ENCODE measurements around the gene SASH1.

The SASH1 gene

GRCh38 chr6:148487461-148487860 lies 144.8 kb downstream of the SASH1 start:
- Histone ChIP-seq H3K79me2 (ENCODE audit: low read length) (no peaks in the 10 kb centered on the region), H3K4me3 (ENCODE audit: low read length) (no peak overlapping the region), H3K4me1 (ENCODE audit: low read length) (no peaks in the 10 kb centered on the region), H4K20me1 (ENCODE audit: insufficient read depth, low read length) (no peaks in the 10 kb centered on the region), H3K4me2 (ENCODE audit: low read depth, low read length) (no peak overlapping the region), H3K36me3 (replicated peaks; ENCODE audit: insufficient read depth, low read length) (no peaks in the 10 kb centered on the region), H3F3A (ENCODE audit: insufficient read depth, low read length) (no peaks in the 10 kb centered on the region), H3K9me2 (replicated peaks; ENCODE audit: insufficient read depth, low read length) (no peaks in the 10 kb centered on the region), H2AFZ (ENCODE audit: low read length) (no peak overlapping the region), H3K27me3 (replicated peaks; ENCODE audit: insufficient read depth, low read length) (no peaks in the 10 kb centered on the region), H3K27ac (ENCODE audit: low read length) (no peak overlapping the region), H3K9ac (ENCODE audit: low read length) (no peak overlapping the region), H3K9me3 (replicated peaks; ENCODE audit: insufficient read depth, low read length) (no peaks in the 10 kb centered on the region)
- no peak for DNase-seq
- TF ChIP-seq EZH2phosphoT487 (IDR thresholded peaks at IDR 0.05; ENCODE audit: low read length) (no peak), CTCF (IDR thresholded peaks at IDR 0.05; ENCODE audit: low read length) (no peak), EZH2 (optimal IDR thresholded peaks at IDR 0.05; ENCODE audit: low read depth, low read length) (no peak)

GRCh38 chr6:148491638-148492251 lies 149.1 kb downstream of the SASH1 start:
- H3K79me2 ChIP-seq (ENCODE audit: low read length): no peaks in the 10 kb centered on the region
- no peaks in the 10 kb centered on the region for H3K27me3 ChIP-seq (replicated peaks; ENCODE audit: insufficient read depth, low read length)
- no peaks in the 10 kb centered on the region for H3K9me2 ChIP-seq (replicated peaks; ENCODE audit: insufficient read depth, low read length)
- H3K4me1 ChIP-seq (ENCODE audit: low read length): no peaks in the 10 kb centered on the region
- H3K4me3 ChIP-seq (ENCODE audit: low read length): no peak overlapping the region
- H3F3A ChIP-seq (ENCODE audit: insufficient read depth, low read length): no peaks in the 10 kb centered on the region
- no peak for TF ChIP-seq EZH2 (optimal IDR thresholded peaks at IDR 0.05; ENCODE audit: low read depth, low read length)
- DNase-seq: no peak
- H3K36me3 ChIP-seq (replicated peaks; ENCODE audit: insufficient read depth, low read length): no peaks in the 10 kb centered on the region
- H3K4me2 ChIP-seq (ENCODE audit: low read depth, low read length): no peak overlapping the region
- no peaks in the 10 kb centered on the region for H4K20me1 ChIP-seq (ENCODE audit: insufficient read depth, low read length)
- H3K9me3 ChIP-seq (replicated peaks; ENCODE audit: insufficient read depth, low read length): no peaks in the 10 kb centered on the region
- H2AFZ ChIP-seq (ENCODE audit: low read length): no peak overlapping the region
- no peak overlapping the region for H3K9ac ChIP-seq (ENCODE audit: low read length)
- no peak overlapping the region for H3K27ac ChIP-seq (ENCODE audit: low read length)

GRCh38 chr6:148492654-148493290 lies 150.1 kb downstream of the SASH1 start:
- H4K20me1 ChIP-seq (ENCODE audit: insufficient read depth, low read length): no peaks in the 10 kb centered on the region
- H3F3A ChIP-seq (ENCODE audit: insufficient read depth, low read length): no peaks in the 10 kb centered on the region
- H3K27ac ChIP-seq (ENCODE audit: low read length): no peak overlapping the region
- no peaks in the 10 kb centered on the region for H3K36me3 ChIP-seq (replicated peaks; ENCODE audit: insufficient read depth, low read length)
- no peak overlapping the region for H2AFZ ChIP-seq (ENCODE audit: low read length)
- no peak overlapping the region for H3K4me2 ChIP-seq (ENCODE audit: low read depth, low read length)
- no peaks in the 10 kb centered on the region for H3K27me3 ChIP-seq (replicated peaks; ENCODE audit: insufficient read depth, low read length)
- TF ChIP-seq EZH2 (optimal IDR thresholded peaks at IDR 0.05; ENCODE audit: low read depth, low read length): no peak
- TF ChIP-seq EZH2phosphoT487 (IDR thresholded peaks at IDR 0.05; ENCODE audit: low read length): no peak
- no peak for TF ChIP-seq CTCF (IDR thresholded peaks at IDR 0.05; ENCODE audit: low read length)
- H3K4me1 ChIP-seq (ENCODE audit: low read length): no peaks in the 10 kb centered on the region
- DNase-seq: no peak
- H3K79me2 ChIP-seq (ENCODE audit: low read length): no peaks in the 10 kb centered on the region
- no peak overlapping the region for H3K4me3 ChIP-seq (ENCODE audit: low read length)
- H3K9ac ChIP-seq (ENCODE audit: low read length): no peak overlapping the region
- no peaks in the 10 kb centered on the region for H3K9me3 ChIP-seq (replicated peaks; ENCODE audit: insufficient read depth, low read length)
- H3K9me2 ChIP-seq (replicated peaks; ENCODE audit: insufficient read depth, low read length): no peaks in the 10 kb centered on the region

GRCh38 chr6:148493424-148493823 lies 150.8 kb downstream of the SASH1 start:
- no peaks in the 10 kb centered on the region for H3K9me3 ChIP-seq (replicated peaks; ENCODE audit: insufficient read depth, low read length)
- no peak for DNase-seq
- no peaks in the 10 kb centered on the region for H3K36me3 ChIP-seq (replicated peaks; ENCODE audit: insufficient read depth, low read length)
- H3K9me2 ChIP-seq (replicated peaks; ENCODE audit: insufficient read depth, low read length): no peaks in the 10 kb centered on the region
- TF ChIP-seq EZH2 (optimal IDR thresholded peaks at IDR 0.05; ENCODE audit: low read depth, low read length) (no peak), CTCF (IDR thresholded peaks at IDR 0.05; ENCODE audit: low read length) (no peak), EZH2phosphoT487 (IDR thresholded peaks at IDR 0.05; ENCODE audit: low read length) (no peak)
- no peaks in the 10 kb centered on the region for H4K20me1 ChIP-seq (ENCODE audit: insufficient read depth, low read length)
- H3K4me3 ChIP-seq (ENCODE audit: low read length): no peak overlapping the region
- no peak overlapping the region for H2AFZ ChIP-seq (ENCODE audit: low read length)
- no peak overlapping the region for H3K27ac ChIP-seq (ENCODE audit: low read length)
- H3K4me2 ChIP-seq (ENCODE audit: low read depth, low read length): no peak overlapping the region
- H3F3A ChIP-seq (ENCODE audit: insufficient read depth, low read length): no peaks in the 10 kb centered on the region
- H3K4me1 ChIP-seq (ENCODE audit: low read length): no peaks in the 10 kb centered on the region
- no peaks in the 10 kb centered on the region for H3K79me2 ChIP-seq (ENCODE audit: low read length)
- H3K27me3 ChIP-seq (replicated peaks; ENCODE audit: insufficient read depth, low read length): no peaks in the 10 kb centered on the region
- no peak overlapping the region for H3K9ac ChIP-seq (ENCODE audit: low read length)
